Neural cell (in vitro differentiated cells): ENCODE results near the gene PRKCE. TPM values are rescaled to one million over a fixed set of nuclear protein-coding genes. Genes with fewer than 3 reads are reported as not detected.

Experiments
- H2AFZ ChIP-seq: fragments of 200-600, 300-800 bp; sonication (generic), shearing (Covaris generic); 2 replicates; pipeline ENCODE4 v1.6.0; 2014; ENCODE audit warnings: low read depth, mild to moderate bottlenecking, antibody characterized with exemption, low read length, moderate library complexity
- H3F3A ChIP-seq: fragments of 200-600 bp; shearing (Covaris generic); 2 replicates; pipeline ENCODE4 v1.6.1; 2016; ENCODE audit warnings: mild to moderate bottlenecking, moderate library complexity, mixed read lengths, antibody characterized with exemption, low read length; ENCODE audit not compliant: insufficient read depth, poor library complexity, severe bottlenecking
- H3K27ac ChIP-seq: fragments of 200-600, 300-800 bp; sonication (generic), shearing (Covaris generic); 2 replicates; pipeline ENCODE4 v1.5.1; 2014; ENCODE audit warnings: mild to moderate bottlenecking, low read length, moderate library complexity
- H3K27me3 ChIP-seq: fragments of 300-800, 200-600 bp; sonication (generic), shearing (Covaris generic); 2 replicates; pipeline ENCODE4 v1.6.0; 2014; ENCODE audit warnings: mild to moderate bottlenecking, low read depth, low read length, moderate library complexity; ENCODE audit not compliant: insufficient read depth
- H3K36me3 ChIP-seq: fragments of 300-800, 200-600 bp; sonication (generic), shearing (Covaris generic); 2 replicates; pipeline ENCODE4 v1.5.1; 2014; ENCODE audit warnings: mild to moderate bottlenecking, antibody characterized with exemption, low read length, moderate library complexity; ENCODE audit not compliant: insufficient read depth
- H3K4me2 ChIP-seq: fragments of 300-800, 200-600 bp; sonication (generic), shearing (Covaris generic); 2 replicates; pipeline ENCODE4 v1.6.0; 2014; ENCODE audit warnings: mild to moderate bottlenecking, low read length
- H3K4me3 ChIP-seq: fragments of 300-800, 200-600 bp; sonication (generic), shearing (Covaris generic); 2 replicates; pipeline ENCODE4 v1.5.1; 2014; ENCODE audit warnings: mild to moderate bottlenecking, low read length, moderate library complexity
- H3K79me2 ChIP-seq: fragments of 200-600 bp; shearing (Covaris generic); replicated peaks from 2 replicates; pipeline ENCODE4 v1.6.0; 2014; ENCODE audit warnings: mild to moderate bottlenecking, low read length, moderate library complexity; ENCODE audit not compliant: insufficient read depth
- H3K9ac ChIP-seq: fragments of 300-800, 200-600 bp; sonication (generic), shearing (Covaris generic); 2 replicates; pipeline ENCODE4 v1.6.1; 2016; ENCODE audit warnings: mild to moderate bottlenecking, low read length, mixed read lengths
- H3K9me2 ChIP-seq: fragments of 200-600 bp; shearing (Covaris generic); 2 replicates; pipeline ENCODE4 v1.6.1; 2016; ENCODE audit warnings: mild to moderate bottlenecking, low read length, mixed read lengths; ENCODE audit not compliant: insufficient read depth
- H3K9me3 ChIP-seq: fragments of 200-600, 300-800 bp; sonication (generic), shearing (Covaris generic); 2 replicates; pipeline ENCODE4 v1.6.1; 2016; ENCODE audit warnings: mild to moderate bottlenecking, mixed run types, low read length, moderate library complexity, mixed read lengths
- H4K20me1 ChIP-seq: fragments of 200-600 bp; shearing (Covaris generic); 2 replicates; pipeline ENCODE4 v1.6.1; 2016; ENCODE audit warnings: mild to moderate bottlenecking, mixed run types; ENCODE audit not compliant: insufficient read depth
- CTCF ChIP-seq: fragments of 450-650 bp; IDR thresholded peaks from 2 replicates; pipeline ENCODE4 v1.5.1; 2014; ENCODE audit warnings: antibody characterized with exemption, mild to moderate bottlenecking, moderate library complexity; ENCODE audit not compliant: poor library complexity, severe bottlenecking
- EP300 ChIP-seq: fragments of 450-650 bp; conservative IDR thresholded peaks from 2 replicates; pipeline ENCODE4 v1.6.1; 2014; ENCODE audit warnings: antibody characterized with exemption, mild to moderate bottlenecking, moderate library complexity; ENCODE audit not compliant: poor library complexity, severe bottlenecking
- EZH2 ChIP-seq: fragments of 200-600, 300-800 bp; shearing (Covaris generic), sonication (generic); IDR thresholded peaks from 2 replicates; pipeline ENCODE4 v1.6.1; 2014; ENCODE audit warnings: antibody characterized with exemption, low read length, borderline replicate concordance, mild to moderate bottlenecking; ENCODE audit not compliant: insufficient read depth, poor library complexity, severe bottlenecking
- MXI1 ChIP-seq: fragments of 450-650 bp; conservative IDR thresholded peaks from 2 replicates; pipeline ENCODE4 v1.6.1; 2014; ENCODE audit warnings: antibody characterized with exemption, mild to moderate bottlenecking; ENCODE audit not compliant: poor library complexity, severe bottlenecking
- POLR2AphosphoS5 ChIP-seq: IDR thresholded peaks from 2 replicates; pipeline ENCODE4 v1.6.1; 2012
- RAD21 ChIP-seq: fragments of 450-650 bp; conservative IDR thresholded peaks from 2 replicates; pipeline ENCODE4 v1.6.1; 2014; ENCODE audit warnings: antibody characterized with exemption, mild to moderate bottlenecking, moderate library complexity
- REST ChIP-seq: IDR thresholded peaks from 2 replicates; pipeline ENCODE4 v1.6.1; 2012; ENCODE audit warnings: borderline replicate concordance
- SMC3 ChIP-seq: fragments of 450-650 bp; conservative IDR thresholded peaks from 2 replicates; pipeline ENCODE4 v1.6.1; 2014; ENCODE audit warnings: antibody characterized with exemption, mild to moderate bottlenecking, moderate library complexity; ENCODE audit not compliant: poor library complexity
- TAF1 ChIP-seq: IDR thresholded peaks from 2 replicates; pipeline ENCODE4 v1.6.1; 2012; ENCODE audit warnings: low read depth
- polyA plus RNA-seq: library from polyadenylated mRNA; depleted of rRNA; stranded (reverse); fragments of >200 nt; gene quantifications from 2 replicates; pipeline ENCODE4 v1.2.3, GENCODE V29; 2014

Gene PRKCE
- polyA plus RNA-seq, 1 donor from 2014 or later: 5.4 TPM

- Histone ChIP-seq H3K27ac (no peak overlapping the region), H3K4me2 (no peak overlapping the region), H4K20me1 (no peaks in the 10 kb centered on the region), H3K36me3 (no peaks in the 10 kb centered on the region), H3K9ac (no peak overlapping the region), H2AFZ (no peak overlapping the region), H3K79me2 (no peaks in the 10 kb centered on the region), H3K9me2 (no peaks in the 10 kb centered on the region), H3K4me3 (no peak overlapping the region), H3K9me3 (no peaks in the 10 kb centered on the region), H3F3A (no peaks in the 10 kb centered on the region), H3K27me3 (no peaks in the 10 kb centered on the region)
- TF ChIP-seq RAD21 (no peak), TAF1 (no peak), REST (no peak), EZH2 (no peak), POLR2AphosphoS5 (no peak), CTCF (no peak), SMC3 (no peak), MXI1 (no peak), EP300 (no peak)
These were observed 17.0 kb downstream of the PRKCE start for GRCh38 chr2:45668509-45668908.

GRCh38 chr2:45669032-45669486 lies 17.6 kb downstream of the PRKCE start:
- Histone ChIP-seq H3K4me3 (no peak overlapping the region), H3F3A (no peaks in the 10 kb centered on the region), H3K9me2 (no peaks in the 10 kb centered on the region), H3K9me3 (no peaks in the 10 kb centered on the region), H3K36me3 (no peaks in the 10 kb centered on the region), H3K79me2 (no peaks in the 10 kb centered on the region), H3K27me3 (no peaks in the 10 kb centered on the region), H3K4me2 (no peak overlapping the region), H3K27ac (no peak overlapping the region), H2AFZ (no peak overlapping the region), H4K20me1 (no peaks in the 10 kb centered on the region), H3K9ac (no peak overlapping the region)
- no peak for TF ChIP-seq CTCF
- no peak for TF ChIP-seq SMC3
- TF ChIP-seq REST: no peak
- no peak for TF ChIP-seq EZH2
- no peak for TF ChIP-seq POLR2AphosphoS5
- no peak for TF ChIP-seq MXI1
- no peak for TF ChIP-seq RAD21
- TF ChIP-seq TAF1: no peak
- no peak for TF ChIP-seq EP300
